ENCODE results near the gene MCF2L2. TPM values are rescaled to one million over a fixed set of nuclear protein-coding genes. Genes with fewer than 3 reads are reported as not detected.

Gene MCF2L2
- total and polyA plus RNA-seq, 9 of the 15 experiments (the other 6 are each of a cell fraction or from before 2014, with no cell fraction given), result 0.56 to 4.2 (median 3.0) TPM

DNA sequence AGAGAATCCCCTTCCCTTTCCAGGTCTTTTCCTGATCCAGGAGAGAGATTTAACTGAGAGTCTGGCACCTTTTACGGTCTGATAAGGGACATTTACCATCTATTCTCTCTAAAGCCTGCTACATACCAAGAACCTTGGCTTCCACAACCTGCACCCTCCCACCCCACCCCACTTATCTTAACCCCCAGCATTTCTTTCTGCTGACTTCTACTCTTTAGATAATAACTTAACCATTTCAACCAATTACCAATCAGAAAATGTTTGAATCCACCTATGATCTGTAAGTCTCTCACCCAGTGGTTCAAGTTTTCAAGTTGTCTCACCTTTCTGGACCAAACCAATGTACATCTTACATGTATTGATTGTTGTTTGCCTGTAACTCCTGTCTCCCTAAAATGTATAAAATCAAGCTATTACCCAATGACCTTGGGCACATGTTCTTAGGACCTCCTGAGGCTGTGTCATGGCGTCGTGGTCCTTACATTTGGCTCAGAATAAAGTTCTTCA, 74.0 kb downstream of the MCF2L2 start (continued):
- TF ChIP-seq ZNF592 (IDR thresholded peaks at IDR 0.05), result peak; percentile 59
- TF ChIP-seq, protein P1, sequence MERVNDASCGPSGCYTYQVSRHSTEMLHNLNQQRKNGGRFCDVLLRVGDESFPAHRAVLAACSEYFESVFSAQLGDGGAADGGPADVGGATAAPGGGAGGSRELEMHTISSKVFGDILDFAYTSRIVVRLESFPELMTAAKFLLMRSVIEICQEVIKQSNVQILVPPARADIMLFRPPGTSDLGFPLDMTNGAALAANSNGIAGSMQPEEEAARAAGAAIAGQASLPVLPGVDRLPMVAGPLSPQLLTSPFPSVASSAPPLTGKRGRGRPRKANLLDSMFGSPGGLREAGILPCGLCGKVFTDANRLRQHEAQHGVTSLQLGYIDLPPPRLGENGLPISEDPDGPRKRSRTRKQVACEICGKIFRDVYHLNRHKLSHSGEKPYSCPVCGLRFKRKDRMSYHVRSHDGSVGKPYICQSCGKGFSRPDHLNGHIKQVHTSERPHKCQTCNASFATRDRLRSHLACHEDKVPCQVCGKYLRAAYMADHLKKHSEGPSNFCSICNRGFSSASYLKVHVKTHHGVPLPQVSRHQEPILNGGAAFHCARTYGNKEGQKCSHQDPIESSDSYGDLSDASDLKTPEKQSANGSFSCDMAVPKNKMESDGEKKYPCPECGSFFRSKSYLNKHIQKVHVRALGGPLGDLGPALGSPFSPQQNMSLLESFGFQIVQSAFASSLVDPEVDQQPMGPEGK (CRISPR knock-in tag; IDR thresholded peaks at IDR 0.05; ENCODE audit: borderline replicate concordance), result no peak
- no peak for TF ChIP-seq PRPF4 (IDR thresholded peaks at IDR 0.05; ENCODE audit: insufficient read depth, low read depth, low read length, poor library complexity, severe bottlenecking)
- TF ChIP-seq MCM3 (IDR thresholded peaks at IDR 0.05), result no peak
- TF ChIP-seq MTA3 (IDR thresholded peaks at IDR 0.05; ENCODE audit: borderline replicate concordance), result no peak; the same call in 1 of the 2 replicates
- TF ChIP-seq MGA (IDR thresholded peaks at IDR 0.05), result peak; percentile 67; the same call in 1 of the 2 replicates
- TF ChIP-seq GMEB1 (CRISPR knock-in tag; IDR thresholded peaks at IDR 0.05), result no peak
